Measurements from ENCODE around the gene AOPEP.

- TF ChIP-seq CTCF (IDR thresholded peaks at IDR 0.05) (no peak), POLR2A (IDR thresholded peaks at IDR 0.05) (no peak)
These were observed 195.7 kb downstream of the AOPEP start for GRCh38 chr9:94922098-94922607.

Measured in uterus (tissue), 2 donors.